ENCODE measurements around the gene EVI5. TPM values are rescaled to one million over a fixed set of nuclear protein-coding genes. Genes with fewer than 3 reads are reported as not detected.
A peak's percentile ranks its signal among the peaks of the same experiment; 100 is the strongest.
"Not testable (repeated sequence)": the region's sequence is repeated elsewhere in the genome, so short reads cannot be mapped to it uniquely, and the experiment has no call there.

The EVI5 gene
- polyA plus RNA-seq, 4 donors, result 3.2 to 16.5 (median 5.4) TPM

DNA sequence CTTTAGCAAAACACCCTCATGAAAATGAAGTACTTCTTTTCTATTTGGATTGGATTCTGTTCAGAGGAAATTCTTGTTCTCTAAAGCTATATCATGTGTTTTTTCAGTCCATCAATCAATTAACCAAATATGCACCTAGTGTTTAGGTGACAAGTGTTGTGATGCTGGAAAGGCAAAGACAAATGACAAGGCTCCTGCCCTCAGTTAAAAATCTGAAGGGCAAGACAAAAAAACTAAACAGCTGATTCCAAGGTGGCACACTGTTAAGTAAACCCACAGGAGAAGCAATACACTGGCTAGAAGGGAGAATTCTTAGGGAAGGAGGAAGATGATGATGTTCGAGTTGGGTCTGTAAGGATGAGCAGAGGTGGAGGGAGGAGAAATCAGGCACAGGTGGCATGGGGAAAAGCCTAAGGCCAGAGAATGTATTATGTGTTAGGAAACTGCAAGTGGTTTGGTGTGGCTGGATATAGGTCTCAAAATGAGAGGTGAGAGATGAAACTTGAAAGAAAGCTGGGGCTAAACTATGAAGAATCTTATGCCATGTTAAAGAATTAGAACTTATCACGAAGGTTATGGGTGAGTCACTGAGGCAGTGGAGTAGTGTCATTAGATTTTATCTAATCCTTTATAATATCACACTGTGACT is 246.4 kb downstream of the EVI5 start:
- H3K36me3 ChIP-seq (ENCODE audit: control insufficient read depth in 3 of 3, insufficient read depth in 2 of 3, low read depth in 1 of 3, low read length in 3 of 3), result no peaks in the 10 kb centered on the region
- H3K4me3 ChIP-seq (ENCODE audit: low read depth in 1 of 3, low read length in 3 of 3), result no peak overlapping the region
- no peak for DNase-seq
- H3K27me3 ChIP-seq (ENCODE audit: control insufficient read depth in 3 of 3, insufficient read depth in 3 of 3, low read length in 3 of 3), result no peaks in the 10 kb centered on the region
- no peaks in the 10 kb centered on the region for H3K9me3 ChIP-seq (ENCODE audit: control insufficient read depth in 2 of 2, insufficient read depth in 1 of 2, low read depth in 1 of 2, low read length in 1 of 2)
- peaks cover 0 to 3% (median 3%) of the 10 kb centered on the region in 3 donors for H3K4me1 ChIP-seq (ENCODE audit: control insufficient read depth in 3 of 3, insufficient read depth in 2 of 3, low read depth in 1 of 3, low read length in 2 of 3)
- FAIRE-seq, result no peak
- peak overlapping the region in 1 of 3 donors; percentile 2 for H3K27ac ChIP-seq (ENCODE audit: low read depth in 1 of 3, low read length in 2 of 3)
- WGBS, 3 donors, result 67 to 77% (median 68%) methylated on average over 2 of the region's 2 CpGs

DNA sequence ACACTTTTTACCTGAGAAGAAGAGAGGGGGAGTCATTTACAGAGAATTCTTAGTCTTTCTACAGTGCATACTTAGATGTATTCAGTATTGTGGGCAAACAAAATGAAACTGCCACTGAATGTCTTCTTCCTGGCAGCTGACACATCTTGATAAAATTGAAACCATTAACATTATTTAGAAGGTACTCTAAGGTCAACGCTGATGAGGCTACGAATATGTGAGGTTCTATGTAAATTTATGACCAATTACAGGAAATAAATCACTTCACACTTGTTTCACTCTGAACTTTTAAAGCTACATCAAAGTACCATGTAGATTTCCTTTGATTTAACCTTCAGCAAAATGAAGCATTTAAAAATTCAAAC is 246.9 kb downstream of the EVI5 start:
- Histone ChIP-seq H3K4me3 (ENCODE audit: low read depth in 1 of 3, low read length in 3 of 3) (no peak overlapping the region), H3K27me3 (ENCODE audit: control insufficient read depth in 3 of 3, insufficient read depth in 3 of 3, low read length in 3 of 3) (no peaks in the 10 kb centered on the region), H3K36me3 (ENCODE audit: control insufficient read depth in 3 of 3, insufficient read depth in 2 of 3, low read depth in 1 of 3, low read length in 3 of 3) (no peaks in the 10 kb centered on the region), H3K9me3 (ENCODE audit: control insufficient read depth in 2 of 2, insufficient read depth in 1 of 2, low read depth in 1 of 2, low read length in 1 of 2) (no peaks in the 10 kb centered on the region), H3K27ac (ENCODE audit: low read depth in 1 of 3, low read length in 2 of 3) (no peak overlapping the region), H3K4me1 (ENCODE audit: control insufficient read depth in 3 of 3, insufficient read depth in 2 of 3, low read depth in 1 of 3, low read length in 2 of 3) (peaks cover 0 to 3% (median 3%) of the 10 kb centered on the region in 3 donors)
- 5 to 15% (median 7%) methylated on average over 2 of the region's 2 CpGs for WGBS, 3 donors
- DNase-seq (peak in 1 of 2 donors; percentile 32), FAIRE-seq (no peak)

GRCh38 chr1:92536980-92537884 is 247.7 kb downstream of the EVI5 start:
- no peak overlapping the region for H3K4me3 ChIP-seq (ENCODE audit: low read depth in 1 of 3, low read length in 3 of 3)
- peaks cover 0 to 3% (median 3%) of the 10 kb centered on the region in 3 donors for H3K4me1 ChIP-seq (ENCODE audit: control insufficient read depth in 3 of 3, insufficient read depth in 2 of 3, low read depth in 1 of 3, low read length in 2 of 3)
- FAIRE-seq (peak; percentile 78), DNase-seq (peak; percentile 56 to 57)
- H3K27me3 ChIP-seq (ENCODE audit: control insufficient read depth in 3 of 3, insufficient read depth in 3 of 3, low read length in 3 of 3), result no peaks in the 10 kb centered on the region
- WGBS, 3 donors, result 7 to 34% (median 8%) methylated on average over 2 of the region's 2 CpGs
- H3K36me3 ChIP-seq (ENCODE audit: control insufficient read depth in 3 of 3, insufficient read depth in 2 of 3, low read depth in 1 of 3, low read length in 3 of 3), result no peaks in the 10 kb centered on the region
- H3K27ac ChIP-seq (ENCODE audit: low read depth in 1 of 3, low read length in 2 of 3), result no peak overlapping the region
- no peaks in the 10 kb centered on the region for H3K9me3 ChIP-seq (ENCODE audit: control insufficient read depth in 2 of 2, insufficient read depth in 1 of 2, low read depth in 1 of 2, low read length in 1 of 2)

DNA sequence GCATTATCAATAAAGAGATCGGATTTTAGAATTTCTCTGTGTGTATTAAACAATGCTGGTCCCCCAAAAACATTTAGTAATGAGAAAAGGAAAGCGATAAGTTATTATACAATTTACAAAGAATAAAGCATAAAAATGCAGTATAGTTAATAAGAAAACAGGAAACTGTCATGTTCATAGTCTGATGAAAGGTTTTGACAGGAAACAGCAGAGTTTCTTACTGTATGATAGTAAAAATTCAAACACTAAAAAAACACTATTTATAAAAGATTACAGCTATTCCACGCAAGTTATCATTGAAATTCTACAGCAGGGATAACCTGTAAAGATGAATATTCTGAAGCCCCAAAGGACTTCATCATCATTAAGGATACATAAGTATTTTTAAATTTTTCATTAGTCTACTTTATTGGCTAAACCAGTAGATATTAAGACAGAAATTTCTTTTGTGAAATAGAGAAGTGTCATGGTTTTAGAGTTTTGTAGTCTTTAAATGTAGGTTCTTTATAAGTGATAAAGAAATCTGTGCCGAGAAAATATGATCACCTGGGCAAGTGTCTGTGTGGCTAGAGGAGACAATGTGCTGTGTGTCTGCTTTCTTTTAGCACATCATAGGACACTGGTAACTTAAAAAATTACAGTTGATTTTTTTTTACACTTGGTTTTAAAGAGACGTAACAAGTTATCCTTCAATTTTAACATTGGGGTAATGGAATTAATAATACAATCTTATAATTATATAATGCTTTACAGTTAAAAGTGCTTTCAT is 248.5 kb downstream of the EVI5 start:
- Histone ChIP-seq H3K9me3 (ENCODE audit: control insufficient read depth in 2 of 2, insufficient read depth in 1 of 2, low read depth in 1 of 2, low read length in 1 of 2) (no peaks in the 10 kb centered on the region), H3K36me3 (ENCODE audit: control insufficient read depth in 3 of 3, insufficient read depth in 2 of 3, low read depth in 1 of 3, low read length in 3 of 3) (no peaks in the 10 kb centered on the region), H3K27me3 (ENCODE audit: control insufficient read depth in 3 of 3, insufficient read depth in 3 of 3, low read length in 3 of 3) (no peaks in the 10 kb centered on the region), H3K27ac (ENCODE audit: low read depth in 1 of 3, low read length in 2 of 3) (no peak overlapping the region), H3K4me1 (ENCODE audit: control insufficient read depth in 3 of 3, insufficient read depth in 2 of 3, low read depth in 1 of 3, low read length in 2 of 3) (peaks cover 0 to 3% (median 3%) of the 10 kb centered on the region in 3 donors), H3K4me3 (ENCODE audit: low read depth in 1 of 3, low read length in 3 of 3) (no peak overlapping the region)
- no peak for DNase-seq
- WGBS, 3 donors, result 74 to 86% (median 76%) methylated on average over 5 of the region's 5 CpGs
- FAIRE-seq, result peak; percentile 36

DNA sequence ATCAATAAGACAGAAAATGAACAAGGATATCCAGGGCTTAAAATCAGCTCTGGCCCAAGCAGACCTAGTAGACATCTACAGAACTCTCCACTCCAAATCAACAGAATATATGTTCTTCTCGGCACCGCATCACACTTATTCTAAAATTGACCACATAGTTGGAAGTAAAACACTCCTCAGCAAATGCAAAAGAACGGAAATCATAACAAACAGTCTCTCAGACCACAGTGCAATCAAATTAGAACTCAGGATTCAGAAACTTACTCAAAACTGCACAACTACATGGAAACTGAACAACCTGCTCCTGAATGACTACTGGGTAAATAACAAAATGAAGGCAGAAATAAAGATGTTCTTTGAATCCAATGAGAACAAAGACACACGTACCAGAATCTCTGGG is 252.5 kb downstream of the EVI5 start:
- H3K4me1 ChIP-seq (ENCODE audit: control insufficient read depth in 3 of 3, insufficient read depth in 2 of 3, low read depth in 1 of 3, low read length in 2 of 3); H3K4me3 ChIP-seq (ENCODE audit: low read depth in 1 of 3, low read length in 3 of 3): not testable (repeated sequence)
- WGBS, 3 donors, result 66 to 86% (median 80%) methylated on average over 4 of the region's 4 CpGs

GRCh38 chr1:92531939-92532338 is 253.0 kb downstream of the EVI5 start:
- 88 to 97% (median 89%) methylated on average over 3 of the region's 3 CpGs for WGBS, 3 donors
- DNase-seq; H3K27me3 ChIP-seq (ENCODE audit: control insufficient read depth in 3 of 3, insufficient read depth in 3 of 3, low read length in 3 of 3): not testable (repeated sequence)

More for the DNA sequence above, 252.5 kb downstream of the EVI5 start:
- H3K36me3 ChIP-seq (ENCODE audit: control insufficient read depth in 3 of 3, insufficient read depth in 2 of 3, low read depth in 1 of 3, low read length in 3 of 3); DNase-seq; H3K27ac ChIP-seq (ENCODE audit: low read depth in 1 of 3, low read length in 2 of 3); H3K9me3 ChIP-seq (ENCODE audit: control insufficient read depth in 2 of 2, insufficient read depth in 1 of 2, low read depth in 1 of 2, low read length in 1 of 2); FAIRE-seq; H3K27me3 ChIP-seq (ENCODE audit: control insufficient read depth in 3 of 3, insufficient read depth in 3 of 3, low read length in 3 of 3): not testable (repeated sequence)

DNA sequence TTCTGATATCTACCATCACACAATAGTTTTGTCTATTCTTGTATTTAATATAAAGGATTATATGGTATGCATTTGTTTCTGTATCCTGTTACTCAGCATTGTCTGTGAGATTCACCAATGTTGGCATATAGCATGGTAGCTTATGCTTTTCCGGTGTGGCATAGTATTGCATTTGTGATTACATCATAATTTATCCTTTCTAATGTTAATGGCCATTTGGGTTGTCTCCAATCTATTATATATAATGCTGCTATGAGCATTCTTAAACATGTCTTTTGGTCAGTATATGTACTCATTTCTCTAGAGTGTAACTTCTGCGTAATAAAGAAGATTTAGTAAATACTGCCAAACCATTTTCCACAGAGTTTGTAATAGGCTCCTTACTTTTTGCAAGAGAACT is 257.2 kb downstream of the EVI5 start:
- no peak overlapping the region for H3K27ac ChIP-seq (ENCODE audit: low read depth in 1 of 3, low read length in 2 of 3)
- 96 to 97% (median 96%) methylated on average over 2 of the region's 2 CpGs for WGBS, 3 donors
- H3K27me3 ChIP-seq (ENCODE audit: control insufficient read depth in 3 of 3, insufficient read depth in 3 of 3, low read length in 3 of 3), result no peaks in the 10 kb centered on the region
- no peaks in the 10 kb centered on the region for H3K4me1 ChIP-seq (ENCODE audit: control insufficient read depth in 3 of 3, insufficient read depth in 2 of 3, low read depth in 1 of 3, low read length in 2 of 3)
- FAIRE-seq, result no peak
- H3K4me3 ChIP-seq (ENCODE audit: low read depth in 1 of 3, low read length in 3 of 3), result no peak overlapping the region
- no peak for DNase-seq
- no peaks in the 10 kb centered on the region for H3K9me3 ChIP-seq (ENCODE audit: control insufficient read depth in 2 of 2, insufficient read depth in 1 of 2, low read depth in 1 of 2, low read length in 1 of 2)
- H3K36me3 ChIP-seq (ENCODE audit: control insufficient read depth in 3 of 3, insufficient read depth in 2 of 3, low read depth in 1 of 3, low read length in 3 of 3), result peaks cover 0 to 11% (median 0%) of the 10 kb centered on the region in 3 donors

More at GRCh38 chr1:92531939-92532338, 253.0 kb downstream of the EVI5 start:
- H3K4me1 ChIP-seq (ENCODE audit: control insufficient read depth in 3 of 3, insufficient read depth in 2 of 3, low read depth in 1 of 3, low read length in 2 of 3); H3K4me3 ChIP-seq (ENCODE audit: low read depth in 1 of 3, low read length in 3 of 3); H3K36me3 ChIP-seq (ENCODE audit: control insufficient read depth in 3 of 3, insufficient read depth in 2 of 3, low read depth in 1 of 3, low read length in 3 of 3); FAIRE-seq; H3K9me3 ChIP-seq (ENCODE audit: control insufficient read depth in 2 of 2, insufficient read depth in 1 of 2, low read depth in 1 of 2, low read length in 1 of 2); H3K27ac ChIP-seq (ENCODE audit: low read depth in 1 of 3, low read length in 2 of 3): not testable (repeated sequence)

GRCh38 chr1:92524944-92525590 is 259.8 kb downstream of the EVI5 start:
- 96 to 97% (median 97%) methylated on average over 9 of the region's 9 CpGs for WGBS, 3 donors
- H3K9me3 ChIP-seq (ENCODE audit: control insufficient read depth in 2 of 2, insufficient read depth in 1 of 2, low read depth in 1 of 2, low read length in 1 of 2); H3K27me3 ChIP-seq (ENCODE audit: control insufficient read depth in 3 of 3, insufficient read depth in 3 of 3, low read length in 3 of 3); DNase-seq; FAIRE-seq; H3K27ac ChIP-seq (ENCODE audit: low read depth in 1 of 3, low read length in 2 of 3); H3K4me3 ChIP-seq (ENCODE audit: low read depth in 1 of 3, low read length in 3 of 3); H3K4me1 ChIP-seq (ENCODE audit: control insufficient read depth in 3 of 3, insufficient read depth in 2 of 3, low read depth in 1 of 3, low read length in 2 of 3): not testable (repeated sequence)
- peaks cover 0 to 13% (median 0%) of the 10 kb centered on the region in 3 donors for H3K36me3 ChIP-seq (ENCODE audit: control insufficient read depth in 3 of 3, insufficient read depth in 2 of 3, low read depth in 1 of 3, low read length in 3 of 3)
